ENCODE results near the gene SVOP.

DNA sequence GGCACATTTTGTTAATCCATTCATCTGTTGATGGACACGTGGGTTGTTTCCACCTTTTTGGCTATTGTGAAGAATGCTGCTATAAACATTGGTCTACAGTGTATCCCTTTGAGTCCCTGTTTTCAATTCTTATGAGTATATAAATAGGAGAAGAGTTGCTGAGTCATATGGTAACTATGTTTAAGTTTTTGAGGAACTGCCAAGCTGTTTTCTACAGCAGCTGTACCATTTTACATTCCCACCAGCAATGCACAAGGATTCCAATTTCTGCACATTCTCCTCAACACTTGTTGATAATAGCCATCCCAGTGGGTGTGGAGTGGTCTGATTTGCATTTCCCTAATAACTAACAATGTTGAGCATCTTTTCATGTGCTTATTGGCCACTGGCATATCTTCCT is 6.9 kb upstream of the SVOP start:
- TF ChIP-seq, protein P1, sequence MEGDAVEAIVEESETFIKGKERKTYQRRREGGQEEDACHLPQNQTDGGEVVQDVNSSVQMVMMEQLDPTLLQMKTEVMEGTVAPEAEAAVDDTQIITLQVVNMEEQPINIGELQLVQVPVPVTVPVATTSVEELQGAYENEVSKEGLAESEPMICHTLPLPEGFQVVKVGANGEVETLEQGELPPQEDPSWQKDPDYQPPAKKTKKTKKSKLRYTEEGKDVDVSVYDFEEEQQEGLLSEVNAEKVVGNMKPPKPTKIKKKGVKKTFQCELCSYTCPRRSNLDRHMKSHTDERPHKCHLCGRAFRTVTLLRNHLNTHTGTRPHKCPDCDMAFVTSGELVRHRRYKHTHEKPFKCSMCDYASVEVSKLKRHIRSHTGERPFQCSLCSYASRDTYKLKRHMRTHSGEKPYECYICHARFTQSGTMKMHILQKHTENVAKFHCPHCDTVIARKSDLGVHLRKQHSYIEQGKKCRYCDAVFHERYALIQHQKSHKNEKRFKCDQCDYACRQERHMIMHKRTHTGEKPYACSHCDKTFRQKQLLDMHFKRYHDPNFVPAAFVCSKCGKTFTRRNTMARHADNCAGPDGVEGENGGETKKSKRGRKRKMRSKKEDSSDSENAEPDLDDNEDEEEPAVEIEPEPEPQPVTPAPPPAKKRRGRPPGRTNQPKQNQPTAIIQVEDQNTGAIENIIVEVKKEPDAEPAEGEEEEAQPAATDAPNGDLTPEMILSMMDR (IDR thresholded peaks at IDR 0.05) = no peak
- no peak for TF ChIP-seq POLR2A (IDR thresholded peaks at IDR 0.05)

Data from Peyer's patch (tissue), 4 donors.